Liver (tissue), 9 donors: ENCODE measurements around the gene GNG7. TPM values are rescaled to one million over a fixed set of nuclear protein-coding genes. Genes with fewer than 3 reads are reported as not detected.
A peak's percentile ranks its signal among the peaks of the same experiment; 100 is the strongest.

Source experiments
- DNase-seq: peaks from one replicate; pipeline ENCODE4 v3.0.0-alpha.2; 2017; ENCODE audit warnings: low spot score
- H3K27ac ChIP-seq, 2 donors: one replicate each; pipeline ENCODE4 v1.7.0; 2013; ENCODE audit warnings: inconsistent platforms in 2 of 2, low read length in 2 of 2, control low read depth in 1 of 2, low read depth in 1 of 2, mild to moderate bottlenecking in 1 of 2
- H3K27me3 ChIP-seq, 4 donors: one replicate each; pipeline versions ENCODE4 v1.6.1 to v1.7.0; 2013; ENCODE audit warnings: low read length in 3 of 4, inconsistent platforms in 1 of 4, mild to moderate bottlenecking in 1 of 4, moderate library complexity in 1 of 4; ENCODE audit not compliant: control insufficient read depth in 4 of 4, insufficient read depth in 4 of 4
- H3K36me3 ChIP-seq, 4 donors: one replicate each; pipeline versions ENCODE4 v1.6.1 to v1.7.0; 2013; ENCODE audit warnings: low read length in 3 of 4, mild to moderate bottlenecking in 3 of 4, low read depth in 1 of 4, moderate library complexity in 1 of 4; ENCODE audit not compliant: control insufficient read depth in 4 of 4, insufficient read depth in 3 of 4
- H3K4me1 ChIP-seq, 4 donors: one replicate each; pipeline versions ENCODE4 v1.6.1 to v1.7.0; 2013; ENCODE audit warnings: low read length in 3 of 4, mild to moderate bottlenecking in 3 of 4, moderate library complexity in 1 of 4; ENCODE audit not compliant: control insufficient read depth in 4 of 4, insufficient read depth in 4 of 4
- H3K4me3 ChIP-seq, 3 donors: one replicate each; pipeline versions ENCODE4 v1.6.1 to v1.7.0; 2013; ENCODE audit warnings: low read length in 3 of 3, control low read depth in 1 of 3, low read depth in 1 of 3, mild to moderate bottlenecking in 1 of 3
- H3K9ac ChIP-seq, 2 donors: one replicate each; pipeline ENCODE4 v1.7.0; 2013; ENCODE audit warnings: low read length in 2 of 2, mild to moderate bottlenecking in 2 of 2, moderate library complexity in 2 of 2, control low read depth in 1 of 2, low read depth in 1 of 2
- H3K9me3 ChIP-seq, 4 donors: one replicate each; pipeline versions ENCODE4 v1.6.1 to v1.7.0; 2013; ENCODE audit warnings: low read length in 3 of 4; ENCODE audit not compliant: control insufficient read depth in 4 of 4
- ATF3 ChIP-seq: IDR thresholded peaks from 2 replicates; pipeline ENCODE4 v1.6.1; 2016; ENCODE audit warnings: antibody characterized with exemption
- CTCF ChIP-seq: fragments of 150-350 bp; IDR thresholded peaks from 2 replicates; pipeline ENCODE4 v1.5.1; 2017; ENCODE audit warnings: improper control_type of control experiment, low read depth, low read length; ENCODE audit not compliant: missing input control
- EGR1 ChIP-seq, 2 donors: IDR thresholded peaks; 2 replicates each; pipeline ENCODE4 v1.6.1; 2016 to 2018; ENCODE audit warnings: antibody characterized with exemption in 2 of 2, low read depth in 2 of 2
- FOXA1 ChIP-seq: IDR thresholded peaks from 2 replicates; pipeline ENCODE4 v1.6.1; 2016; ENCODE audit warnings: antibody characterized with exemption
- FOXA2 ChIP-seq: IDR thresholded peaks from 2 replicates; pipeline ENCODE4 v1.6.1; 2016; ENCODE audit warnings: antibody characterized with exemption
- HNF4A ChIP-seq, 2 donors: conservative IDR thresholded peaks; 2 replicates each; pipeline ENCODE4 v1.6.1; 2016; ENCODE audit warnings: antibody characterized with exemption in 2 of 2, mild to moderate bottlenecking in 2 of 2
- HNF4G ChIP-seq: IDR thresholded peaks from 2 replicates; pipeline ENCODE4 v1.6.1; 2016; ENCODE audit warnings: antibody characterized with exemption
- MAX ChIP-seq: IDR thresholded peaks from 2 replicates; pipeline ENCODE4 v1.6.1; 2016; ENCODE audit warnings: antibody characterized with exemption
- NR2F2 ChIP-seq: IDR thresholded peaks from 2 replicates; pipeline ENCODE4 v1.6.1; 2016; ENCODE audit warnings: antibody characterized with exemption
- RAD21 ChIP-seq, 2 donors: IDR thresholded peaks; 2 replicates each; pipeline ENCODE4 v1.6.1; 2016; ENCODE audit warnings: antibody characterized with exemption in 2 of 2, mild to moderate bottlenecking in 2 of 2
- REST ChIP-seq: IDR thresholded peaks from 2 replicates; pipeline ENCODE4 v1.6.1; 2016; ENCODE audit warnings: antibody characterized with exemption, mild to moderate bottlenecking
- RXRA ChIP-seq, 2 donors: IDR thresholded peaks; 2 replicates each; pipeline ENCODE4 v1.6.1; 2017 to 2018; ENCODE audit warnings: antibody characterized with exemption in 2 of 2, mild to moderate bottlenecking in 1 of 2
- SP1 ChIP-seq: IDR thresholded peaks from 2 replicates; pipeline ENCODE4 v1.6.1; 2018; ENCODE audit warnings: antibody characterized with exemption, mild to moderate bottlenecking
- TAF1 ChIP-seq: conservative IDR thresholded peaks from 2 replicates; pipeline ENCODE4 v1.6.1; 2016; ENCODE audit warnings: antibody characterized with exemption, mild to moderate bottlenecking
- YY1 ChIP-seq: IDR thresholded peaks from 2 replicates; pipeline ENCODE4 v1.6.1; 2016; ENCODE audit warnings: antibody characterized with exemption, mild to moderate bottlenecking
- ZBTB33 ChIP-seq: IDR thresholded peaks from 2 replicates; pipeline ENCODE4 v1.6.1; 2016; ENCODE audit warnings: antibody characterized with exemption
- WGBS: extraction: QIAGEN DNeasy Blood & Tissue Kit; methylation state at CpG from one replicate; pipeline ENCODE4 v1.1.7; 2013; 5-methylcytosine and 5-hydroxymethylcytosine counted together
- polyA plus RNA-seq, 2 donors: library from polyadenylated mRNA; stranded (reverse) in 1 of 2; unstranded in 1 of 2; fragments of 200-250 nt in 1 of 2; fragments of >200 nt in 1 of 2; fragmentation: Nextera tagmentation in 1 of 2; extraction: Ambion mirVana in 1 of 2; gene quantifications; one replicate each; pipeline versions ENCODE4 v1.2.1 to v1.2.3, GENCODE V29; 2013 to 2015
- total RNA-seq, 2 donors: library from RNA; depleted of rRNA; stranded (reverse); fragments of >200 nt; gene quantifications; one replicate each; pipeline ENCODE4 v1.2.3, GENCODE V29; 2014
- donor health status: healthy.
- donor health status: healthy.
- donor health status: healthy.
- donor health status: healthy.
- donor health status: healthy.

GNG7 gene
- total and polyA plus RNA-seq, 4 donors: 0.75 to 1.9 (median 1.1) TPM

GRCh38 chr19:2600914-2601870, 101.3 kb downstream of the GNG7 start:
- TF ChIP-seq NR2F2: no peak
- TF ChIP-seq EGR1 (IDR thresholded peaks at IDR 0.05; ENCODE audit: low read depth in 2 of 2): no peak
- TF ChIP-seq ZBTB33: no peak
- no peak for TF ChIP-seq RAD21 (IDR thresholded peaks at IDR 0.05)
- TF ChIP-seq FOXA1: no peak
- no peak overlapping the region for H3K9ac ChIP-seq
- no peaks in the 10 kb centered on the region for H3K9me3 ChIP-seq
- H3K4me3 ChIP-seq: no peak overlapping the region
- DNase-seq: no peak
- no peaks in the 10 kb centered on the region for H3K36me3 ChIP-seq
- H3K27me3 ChIP-seq: no peaks in the 10 kb centered on the region
- H3K4me1 ChIP-seq: peaks cover 0 to 16% (median 9%) of the 10 kb centered on the region in 4 donors
- peak overlapping the region in 1 of 2 donors; percentile 92 for H3K27ac ChIP-seq
- 92% methylated on average over 20 of the region's 20 CpGs for WGBS

- WGBS: 71% methylated on average over 7 of the region's 7 CpGs
- no peaks in the 10 kb centered on the region for H3K9me3 ChIP-seq
- H3K4me1 ChIP-seq: peaks cover 2 to 23% (median 11%) of the 10 kb centered on the region in 4 donors
- no peak for TF ChIP-seq FOXA2
- TF ChIP-seq EGR1 (IDR thresholded peaks at IDR 0.05; ENCODE audit: low read depth in 2 of 2): no peak
- no peak for TF ChIP-seq HNF4A (conservative IDR thresholded peaks at IDR 0.05)
- no peak for TF ChIP-seq SP1
- TF ChIP-seq REST: no peak
- TF ChIP-seq FOXA1: no peak
- no peak for TF ChIP-seq HNF4G
- TF ChIP-seq RXRA (IDR thresholded peaks at IDR 0.05): no peak
- TF ChIP-seq TAF1: no peak
- TF ChIP-seq ATF3: no peak
- no peak for TF ChIP-seq RAD21 (IDR thresholded peaks at IDR 0.05)
- no peak for TF ChIP-seq YY1
- no peak for TF ChIP-seq MAX
- no peak for TF ChIP-seq CTCF
- no peaks in the 10 kb centered on the region for H3K36me3 ChIP-seq
- no peak overlapping the region for H3K4me3 ChIP-seq
- H3K27me3 ChIP-seq: no peaks in the 10 kb centered on the region
- no peak overlapping the region for H3K27ac ChIP-seq
- H3K9ac ChIP-seq: no peak overlapping the region
- DNase-seq: no peak
These were observed 108.2 kb downstream of the GNG7 start for GRCh38 chr19:2594319-2594718.
